ENCODE data around the gene S100A12.

GRCh38 chr1:153336650-153337049 lies 38.8 kb downstream of the S100A12 start:
- TF ChIP-seq POLR2A (IDR thresholded peaks at IDR 0.05) = no peak
- no peak for TF ChIP-seq CTCF (IDR thresholded peaks at IDR 0.05)
